GM12892 (cell line): ENCODE results near the gene NRSN2.

ENCODE experiments used
- POLR2A ChIP-seq: IDR thresholded peaks from 2 replicates; pipeline ENCODE4 v1.6.1; 2011; ENCODE audit warnings: low read depth, low read length, control low read depth
- POLR2AphosphoS5 ChIP-seq: IDR thresholded peaks from 2 replicates; pipeline ENCODE4 v1.6.1; 2011; ENCODE audit warnings: low read depth, low read length, control low read depth

DNA sequence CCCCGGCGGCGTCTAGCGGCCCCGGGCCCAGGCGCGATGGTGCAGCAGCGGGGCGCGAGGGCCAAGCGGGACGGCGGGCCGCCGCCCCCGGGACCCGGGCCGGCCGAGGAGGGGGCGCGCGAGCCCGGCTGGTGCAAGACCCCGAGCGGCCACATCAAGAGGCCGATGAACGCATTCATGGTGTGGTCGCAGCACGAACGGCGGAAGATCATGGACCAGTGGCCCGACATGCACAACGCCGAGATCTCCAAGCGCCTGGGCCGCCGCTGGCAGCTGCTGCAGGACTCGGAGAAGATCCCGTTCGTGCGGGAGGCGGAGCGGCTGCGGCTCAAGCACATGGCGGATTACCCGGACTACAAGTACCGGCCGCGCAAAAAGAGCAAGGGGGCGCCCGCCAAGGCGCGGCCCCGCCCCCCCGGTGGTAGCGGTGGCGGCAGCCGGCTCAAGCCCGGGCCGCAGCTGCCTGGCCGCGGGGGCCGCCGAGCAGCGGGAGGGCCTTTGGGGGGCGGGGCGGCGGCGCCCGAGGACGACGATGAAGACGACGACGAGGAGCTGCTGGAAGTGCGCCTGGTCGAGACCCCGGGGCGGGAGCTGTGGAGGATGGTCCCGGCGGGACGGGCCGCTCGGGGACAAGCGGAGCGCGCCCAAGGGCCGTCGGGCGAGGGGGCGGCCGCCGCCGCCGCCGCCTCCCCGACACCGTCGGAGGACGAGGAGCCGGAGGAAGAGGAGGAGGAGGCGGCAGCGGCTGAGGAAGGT, 20.8 kb upstream of the NRSN2 start:
- no peak for TF ChIP-seq POLR2A
- TF ChIP-seq POLR2AphosphoS5, result no peak
